ENCODE data around the gene PLEKHG4.

- TF ChIP-seq POLR2A (IDR thresholded peaks at IDR 0.05) (no peak), CTCF (IDR thresholded peaks at IDR 0.05) (no peak)
Observed at GRCh38 chr16:67291461-67291860, 12.1 kb downstream of the PLEKHG4 start.
